Measurements from ENCODE around the gene MACROD2. TPM values are rescaled to one million over a fixed set of nuclear protein-coding genes. Genes with fewer than 3 reads are reported as not detected.

The MACROD2 gene
- total RNA-seq, 4 donors from 2014 or later = 2.1 to 28.1 (median 12.6) TPM

DNA sequence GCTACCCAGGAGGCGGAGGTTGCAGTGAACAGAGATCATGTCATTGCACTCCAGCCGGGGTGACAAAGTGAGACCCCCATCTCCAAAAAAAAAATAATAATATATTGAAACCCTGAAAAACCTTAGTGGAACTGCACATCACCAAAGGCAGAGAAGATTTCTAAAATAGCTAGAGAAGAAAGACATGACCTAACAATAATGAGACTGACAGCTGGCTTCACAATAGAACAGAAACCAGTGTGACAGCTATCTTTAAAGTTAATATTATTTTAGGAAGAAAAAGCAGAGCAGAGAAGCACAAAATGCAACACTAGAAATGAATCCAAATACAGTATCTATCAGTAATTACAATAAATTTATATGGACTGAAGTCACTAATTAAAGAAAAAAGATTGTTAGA lies 409.2 kb downstream of the MACROD2 start:
- Histone ChIP-seq H3K27ac (no peak overlapping the region), H3K4me3 (no peak overlapping the region), H3K27me3 (no peaks in the 10 kb centered on the region), H3K36me3 (no peaks in the 10 kb centered on the region), H3K9me3 (no peaks in the 10 kb centered on the region), H3K4me1 (no peaks in the 10 kb centered on the region)
- intact Hi-C loops (cut with DNase I; ENCODE audit: low total_unique reads) = no loop called here
- TF ChIP-seq, protein P1, sequence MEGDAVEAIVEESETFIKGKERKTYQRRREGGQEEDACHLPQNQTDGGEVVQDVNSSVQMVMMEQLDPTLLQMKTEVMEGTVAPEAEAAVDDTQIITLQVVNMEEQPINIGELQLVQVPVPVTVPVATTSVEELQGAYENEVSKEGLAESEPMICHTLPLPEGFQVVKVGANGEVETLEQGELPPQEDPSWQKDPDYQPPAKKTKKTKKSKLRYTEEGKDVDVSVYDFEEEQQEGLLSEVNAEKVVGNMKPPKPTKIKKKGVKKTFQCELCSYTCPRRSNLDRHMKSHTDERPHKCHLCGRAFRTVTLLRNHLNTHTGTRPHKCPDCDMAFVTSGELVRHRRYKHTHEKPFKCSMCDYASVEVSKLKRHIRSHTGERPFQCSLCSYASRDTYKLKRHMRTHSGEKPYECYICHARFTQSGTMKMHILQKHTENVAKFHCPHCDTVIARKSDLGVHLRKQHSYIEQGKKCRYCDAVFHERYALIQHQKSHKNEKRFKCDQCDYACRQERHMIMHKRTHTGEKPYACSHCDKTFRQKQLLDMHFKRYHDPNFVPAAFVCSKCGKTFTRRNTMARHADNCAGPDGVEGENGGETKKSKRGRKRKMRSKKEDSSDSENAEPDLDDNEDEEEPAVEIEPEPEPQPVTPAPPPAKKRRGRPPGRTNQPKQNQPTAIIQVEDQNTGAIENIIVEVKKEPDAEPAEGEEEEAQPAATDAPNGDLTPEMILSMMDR (IDR thresholded peaks at IDR 0.05) = no peak
- TF ChIP-seq POLR2A (IDR thresholded peaks at IDR 0.05) = no peak
- no peak for DNase-seq

DNA sequence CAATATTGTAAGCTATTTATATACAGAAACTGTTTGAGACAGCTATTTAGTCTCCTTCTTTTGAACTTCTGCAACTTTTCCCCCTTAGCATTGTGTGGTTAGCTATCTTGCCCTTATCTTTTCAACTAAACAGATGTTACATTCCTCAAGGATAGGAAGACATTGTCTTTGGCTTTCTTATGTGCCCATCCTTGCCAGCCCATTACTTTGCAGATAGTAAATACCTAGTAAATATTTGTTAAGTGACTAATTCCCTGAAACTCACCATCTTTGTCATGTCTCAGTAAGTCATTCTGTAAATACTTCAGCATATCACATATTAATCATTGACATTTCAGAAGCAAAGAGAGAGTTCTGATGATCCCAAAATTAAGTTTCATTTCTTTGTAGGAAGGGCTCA lies 411.2 kb downstream of the MACROD2 start:
- DNase-seq = no peak
- Histone ChIP-seq H3K27ac (no peak overlapping the region), H3K36me3 (no peaks in the 10 kb centered on the region), H3K27me3 (no peaks in the 10 kb centered on the region), H3K4me1 (no peaks in the 10 kb centered on the region), H3K9me3 (no peaks in the 10 kb centered on the region), H3K4me3 (no peak overlapping the region)
- intact Hi-C loops (cut with DNase I; ENCODE audit: low total_unique reads) = no loop called here
- no peak for TF ChIP-seq POLR2A (IDR thresholded peaks at IDR 0.05)
- TF ChIP-seq, protein P1 (IDR thresholded peaks at IDR 0.05) = no peak

DNA sequence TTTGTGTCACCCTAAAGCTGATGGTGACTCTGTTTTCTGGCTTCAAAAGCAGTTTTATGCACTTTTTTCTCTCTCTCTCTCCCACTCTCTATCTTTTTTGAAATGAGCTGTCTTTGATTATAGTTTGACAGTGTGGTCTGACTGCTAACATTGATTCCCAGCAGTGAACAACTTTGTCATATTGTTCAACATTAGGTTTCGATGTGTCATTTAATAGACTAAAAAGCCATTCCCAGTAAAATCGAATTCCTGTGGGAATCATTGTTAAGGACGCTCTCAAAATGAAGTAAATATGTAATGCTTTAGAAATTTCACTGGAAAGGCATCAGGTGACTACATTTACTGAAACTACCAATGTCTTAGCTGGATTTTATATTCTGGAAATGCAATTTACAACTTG lies 412.0 kb downstream of the MACROD2 start:
- Histone ChIP-seq H3K36me3 (no peaks in the 10 kb centered on the region), H3K27me3 (no peaks in the 10 kb centered on the region), H3K4me3 (no peak overlapping the region), H3K27ac (no peak overlapping the region), H3K9me3 (no peaks in the 10 kb centered on the region), H3K4me1 (no peaks in the 10 kb centered on the region)
- TF ChIP-seq POLR2A (IDR thresholded peaks at IDR 0.05) = no peak
- TF ChIP-seq, protein P1 (IDR thresholded peaks at IDR 0.05) = no peak
- no peak for DNase-seq
- intact Hi-C loops (cut with DNase I; ENCODE audit: low total_unique reads) = no loop called here

DNA sequence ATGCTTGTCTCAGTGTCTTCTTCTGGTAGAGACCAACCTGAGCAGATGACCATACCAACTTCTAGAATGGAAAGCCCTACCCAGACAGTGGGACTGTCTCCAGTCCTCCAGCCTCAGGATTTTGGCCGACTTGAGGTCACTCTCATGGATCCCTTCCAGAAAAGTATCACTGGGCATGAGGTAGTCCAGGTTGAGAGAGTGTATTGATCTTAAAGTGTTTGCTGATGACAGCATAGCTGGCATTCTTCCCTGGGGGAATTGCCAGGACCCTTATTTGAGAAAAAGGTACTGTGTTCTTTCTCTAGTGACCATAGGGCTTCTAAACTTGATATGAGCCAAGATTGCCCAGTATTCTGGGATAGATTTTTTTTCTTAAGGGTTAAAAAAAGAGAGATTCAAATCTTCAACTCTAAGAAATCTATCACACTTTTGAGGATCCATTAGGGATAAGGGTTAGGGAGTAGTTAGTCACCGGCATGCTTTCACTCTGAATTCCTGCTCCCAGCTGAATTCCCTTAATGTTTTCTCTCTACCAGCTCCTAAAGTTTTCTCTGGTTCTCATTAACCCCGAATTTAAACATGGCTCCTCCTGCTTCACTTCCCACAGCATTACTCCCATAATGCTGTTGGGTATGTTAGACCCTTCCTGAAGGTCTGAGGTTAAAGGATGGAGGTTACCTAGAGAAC lies 415.7 kb downstream of the MACROD2 start:
- no peak overlapping the region for H3K27ac ChIP-seq
- TF ChIP-seq, protein P1 (IDR thresholded peaks at IDR 0.05) = no peak
- TF ChIP-seq POLR2A (IDR thresholded peaks at IDR 0.05) = no peak
- DNase-seq = no peak
- H3K4me3 ChIP-seq = no peak overlapping the region
- intact Hi-C loops (cut with DNase I; ENCODE audit: low total_unique reads) = no loop called here
- no peaks in the 10 kb centered on the region for H3K36me3 ChIP-seq
- no peaks in the 10 kb centered on the region for H3K4me1 ChIP-seq
- H3K9me3 ChIP-seq = no peaks in the 10 kb centered on the region
- no peaks in the 10 kb centered on the region for H3K27me3 ChIP-seq

DNA sequence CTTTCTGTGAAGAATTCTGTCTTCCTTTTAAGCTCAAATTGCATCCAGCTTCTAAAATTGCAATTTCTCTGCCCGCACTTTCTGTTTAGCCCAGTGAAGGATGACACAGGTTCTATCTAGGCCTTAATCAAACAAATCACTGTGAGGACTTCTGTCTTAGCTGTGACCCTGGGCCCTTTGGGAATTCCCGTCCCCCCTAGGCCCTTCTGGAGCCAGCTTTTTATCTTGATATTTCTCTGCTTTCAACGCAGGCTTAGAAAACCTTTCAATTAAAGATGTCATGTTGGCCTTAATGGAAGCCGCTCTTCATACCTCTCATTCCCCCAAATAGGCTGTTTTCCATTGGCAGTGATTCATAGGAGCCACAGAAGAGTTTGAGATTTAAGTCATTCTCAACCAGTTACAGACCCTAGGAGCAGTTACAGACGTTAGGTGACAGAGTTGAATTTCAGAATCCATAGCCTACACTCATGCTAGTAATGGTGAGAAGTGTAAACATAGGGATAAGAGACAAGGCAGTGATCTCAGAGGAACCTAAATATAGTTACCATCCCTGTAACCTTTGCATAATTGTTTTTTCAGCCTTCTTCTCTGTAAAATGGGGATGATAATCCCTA lies 416.9 kb downstream of the MACROD2 start:
- TF ChIP-seq POLR2A (IDR thresholded peaks at IDR 0.05) = no peak
- TF ChIP-seq, protein P1 (IDR thresholded peaks at IDR 0.05) = no peak
- intact Hi-C loops (cut with DNase I; ENCODE audit: low total_unique reads) = no loop called here
- no peak overlapping the region for H3K4me3 ChIP-seq
- DNase-seq = no peak
- H3K9me3 ChIP-seq = no peaks in the 10 kb centered on the region
- no peak overlapping the region for H3K27ac ChIP-seq
- H3K27me3 ChIP-seq = no peaks in the 10 kb centered on the region
- no peaks in the 10 kb centered on the region for H3K4me1 ChIP-seq
- no peaks in the 10 kb centered on the region for H3K36me3 ChIP-seq

Data from uterus (tissue), 4 donors.